Thoracic aorta (tissue), 2 donors: ENCODE results near the gene APOL5. TPM values are rescaled to one million over a fixed set of nuclear protein-coding genes. Genes with fewer than 3 reads are reported as not detected.
A peak's percentile ranks its signal among the peaks of the same experiment; 100 is the strongest.

ENCODE experiments used
- ATAC-seq: fragments of 150-250 bp; one replicate; pipeline ENCODE4 v1.8.0; 2017; ENCODE audit warnings: low read depth; ENCODE audit not compliant: insufficient number of reproducible peaks, low FRiP score
- DNase-seq: peaks from one replicate; pipeline ENCODE4 v3.0.0-alpha.2; 2020; ENCODE audit warnings: low spot score
- H3K27ac ChIP-seq, 2 donors: fragments of 200-600 bp; sonication (generic); 1 replicate in 1 of 2; 2 replicates in 1 of 2; pipeline ENCODE4 v1.5.1; 2016; ENCODE audit warnings: mild to moderate bottlenecking in 2 of 2, moderate library complexity in 2 of 2
- H3K27me3 ChIP-seq: fragments of 200-600 bp; sonication (generic); replicated peaks from 2 replicates; pipeline ENCODE4 v1.6.0; 2016; ENCODE audit warnings: mild to moderate bottlenecking; ENCODE audit not compliant: insufficient read depth
- H3K36me3 ChIP-seq: fragments of 200-600 bp; sonication (generic); one replicate; pipeline ENCODE4 v1.5.1; 2016
- H3K4me1 ChIP-seq, 2 donors: fragments of 200-600 bp; sonication (generic); 1 replicate in 1 of 2; 2 replicates in 1 of 2; pipeline versions ENCODE4 v1.5.1 to v1.6.0; 2016; ENCODE audit warnings: low read depth in 2 of 2, mild to moderate bottlenecking in 1 of 2; ENCODE audit not compliant: control insufficient read depth in 1 of 2
- H3K4me3 ChIP-seq: fragments of 200-600 bp; sonication (generic); 2 replicates; pipeline ENCODE4 v1.5.1; 2016; ENCODE audit warnings: mild to moderate bottlenecking
- H3K9me3 ChIP-seq: fragments of 200-600 bp; sonication (generic); 2 replicates; pipeline ENCODE4 v1.5.1; 2016
- total RNA-seq, 2 donors: library from RNA; depleted of rRNA; stranded (reverse); fragments of >200 nt; gene quantifications; one replicate each; pipeline versions ENCODE4 v1.1.0 to v1.2.3, GENCODE V29; 2016
- TF ChIP-seq, protein P1 (sequence below): fragments of 200-600 bp; sonication (generic); IDR thresholded peaks from one replicate; pipeline ENCODE4 v1.5.1; 2019; ENCODE audit warnings: antibody characterized with exemption

APOL5 gene
- total RNA-seq, 2 donors from 2014 or later = not detected

DNA sequence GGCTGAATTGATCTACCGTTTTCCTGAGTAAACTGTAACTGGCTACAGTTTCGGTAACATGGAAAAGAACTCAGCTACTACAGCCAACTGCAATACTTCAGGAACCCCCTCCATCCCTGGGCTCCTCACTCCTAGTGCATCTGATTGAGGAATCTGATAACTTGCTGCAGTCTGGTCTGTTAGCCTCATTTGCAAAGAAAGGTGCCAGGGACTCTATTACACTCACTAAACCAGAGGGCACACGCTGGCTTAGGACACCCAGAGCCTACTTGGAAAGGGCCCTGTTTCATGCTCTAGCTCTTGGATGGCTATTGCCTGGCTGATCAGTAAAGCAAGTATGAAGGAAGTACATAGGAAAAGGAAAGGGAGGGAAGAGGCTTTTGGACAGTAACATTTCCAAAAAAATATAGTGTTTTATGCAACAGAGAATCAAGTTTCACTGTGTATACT, 22.3 kb downstream of the APOL5 start:
- TF ChIP-seq, protein P1, sequence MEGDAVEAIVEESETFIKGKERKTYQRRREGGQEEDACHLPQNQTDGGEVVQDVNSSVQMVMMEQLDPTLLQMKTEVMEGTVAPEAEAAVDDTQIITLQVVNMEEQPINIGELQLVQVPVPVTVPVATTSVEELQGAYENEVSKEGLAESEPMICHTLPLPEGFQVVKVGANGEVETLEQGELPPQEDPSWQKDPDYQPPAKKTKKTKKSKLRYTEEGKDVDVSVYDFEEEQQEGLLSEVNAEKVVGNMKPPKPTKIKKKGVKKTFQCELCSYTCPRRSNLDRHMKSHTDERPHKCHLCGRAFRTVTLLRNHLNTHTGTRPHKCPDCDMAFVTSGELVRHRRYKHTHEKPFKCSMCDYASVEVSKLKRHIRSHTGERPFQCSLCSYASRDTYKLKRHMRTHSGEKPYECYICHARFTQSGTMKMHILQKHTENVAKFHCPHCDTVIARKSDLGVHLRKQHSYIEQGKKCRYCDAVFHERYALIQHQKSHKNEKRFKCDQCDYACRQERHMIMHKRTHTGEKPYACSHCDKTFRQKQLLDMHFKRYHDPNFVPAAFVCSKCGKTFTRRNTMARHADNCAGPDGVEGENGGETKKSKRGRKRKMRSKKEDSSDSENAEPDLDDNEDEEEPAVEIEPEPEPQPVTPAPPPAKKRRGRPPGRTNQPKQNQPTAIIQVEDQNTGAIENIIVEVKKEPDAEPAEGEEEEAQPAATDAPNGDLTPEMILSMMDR = no peak
- Histone ChIP-seq H3K27ac (peak overlapping the region; percentile 5 to 25), H3K36me3 (peaks cover 16% of the 10 kb centered on the region), H3K9me3 (no peaks in the 10 kb centered on the region), H3K27me3 (no peaks in the 10 kb centered on the region), H3K4me3 (no peak overlapping the region), H3K4me1 (peaks cover 0 to 14% of the 10 kb centered on the region in 2 donors)
- DNase-seq (no peak), ATAC-seq (no peak)

DNA sequence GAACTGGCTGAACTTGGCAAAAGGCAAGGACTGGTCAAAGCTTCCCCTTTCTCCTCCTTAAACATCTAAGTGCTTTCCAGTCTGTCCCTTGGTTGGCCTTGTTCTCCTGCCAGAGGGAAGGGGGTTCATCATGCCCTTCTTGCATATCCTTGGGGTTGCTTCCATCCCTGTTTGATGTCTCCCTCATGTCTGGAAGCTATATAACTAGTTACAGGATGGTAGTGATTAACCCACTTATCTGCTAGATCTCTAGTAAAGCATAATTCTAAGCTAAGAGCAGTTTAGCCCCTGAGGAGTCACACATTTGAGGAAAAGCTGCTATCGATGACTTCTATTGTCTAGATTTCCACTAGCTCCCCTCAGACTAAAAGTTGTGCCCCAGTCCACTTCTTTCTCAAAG, 22.9 kb downstream of the APOL5 start:
- no peak for DNase-seq
- TF ChIP-seq, protein P1 = no peak
- no peak for ATAC-seq
- peak overlapping the region in 1 of 2 donors; percentile 8 for H3K27ac ChIP-seq
- H3K9me3 ChIP-seq = no peaks in the 10 kb centered on the region
- no peak overlapping the region for H3K4me3 ChIP-seq
- peaks cover 16% of the 10 kb centered on the region for H3K36me3 ChIP-seq
- no peaks in the 10 kb centered on the region for H3K27me3 ChIP-seq
- H3K4me1 ChIP-seq = peaks cover 0 to 14% of the 10 kb centered on the region in 2 donors

DNA sequence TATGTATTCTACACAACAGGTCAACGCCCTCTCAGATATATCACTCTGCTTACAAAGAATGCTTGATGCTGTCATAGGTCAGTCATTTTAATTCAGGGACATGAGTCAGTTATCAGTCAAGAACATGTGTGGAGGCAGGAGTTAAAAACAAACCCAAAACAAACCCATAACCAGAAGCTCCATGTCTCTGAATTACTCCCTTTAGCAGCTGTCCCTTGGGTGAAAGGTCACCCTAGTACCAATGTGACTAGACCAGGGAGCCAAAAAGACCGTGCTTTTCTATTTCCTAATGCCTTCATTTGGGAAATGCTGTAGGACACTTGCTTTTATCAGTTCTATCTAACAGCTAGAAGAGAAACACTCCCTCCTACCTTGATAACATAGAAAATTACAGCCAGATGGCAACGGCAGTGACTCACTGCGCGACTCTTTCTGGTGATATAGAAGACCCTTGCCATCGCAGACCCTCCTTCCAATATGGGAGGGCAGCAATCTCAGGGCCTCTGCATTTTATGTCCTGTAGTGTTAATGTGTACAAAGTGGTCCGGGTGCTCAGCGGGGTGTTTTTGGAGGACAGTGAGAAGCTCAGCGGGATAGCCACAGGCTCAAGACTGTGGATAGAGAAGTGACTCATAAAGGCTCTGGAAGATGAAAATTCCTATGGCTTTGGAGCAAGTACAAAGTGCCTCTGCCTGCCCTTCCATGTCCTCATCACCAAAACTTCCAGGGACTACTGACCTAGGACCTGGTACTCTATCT, 24.8 kb downstream of the APOL5 start:
- H3K27ac ChIP-seq = no peak overlapping the region

DNA sequence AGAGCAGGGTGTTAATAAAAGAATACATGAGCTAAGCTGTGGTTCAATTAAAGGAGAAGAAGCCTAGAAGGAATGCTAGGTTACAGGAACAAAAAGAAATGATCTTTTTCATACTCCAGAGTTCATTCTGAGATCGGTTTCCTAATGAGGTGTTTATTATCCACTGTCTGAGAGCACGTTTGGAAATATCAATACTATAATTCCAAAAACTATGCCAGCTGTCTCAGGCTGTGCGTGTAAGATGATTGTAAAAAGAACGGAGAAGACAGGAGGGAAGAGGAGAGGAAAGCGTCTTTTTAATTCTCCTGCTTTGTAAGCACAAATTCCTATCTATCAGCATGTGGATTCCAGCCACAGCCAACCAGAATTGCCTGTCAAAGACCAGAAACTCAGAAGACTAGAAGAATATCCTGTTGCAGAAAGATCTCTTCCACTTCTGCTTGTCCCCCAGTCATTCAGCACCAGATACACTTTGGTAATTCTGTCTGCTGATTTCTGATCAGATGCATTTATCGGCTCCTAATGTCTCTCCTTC, 25.7 kb downstream of the APOL5 start:
- H3K27ac ChIP-seq = no peak overlapping the region
- no peaks in the 10 kb centered on the region for H3K27me3 ChIP-seq
- peaks cover 23% of the 10 kb centered on the region for H3K36me3 ChIP-seq
- DNase-seq (no peak), ATAC-seq (no peak)
- H3K4me1 ChIP-seq = peaks cover 0 to 22% of the 10 kb centered on the region in 2 donors
- TF ChIP-seq, protein P1 = no peak
- no peaks in the 10 kb centered on the region for H3K9me3 ChIP-seq
- no peak overlapping the region for H3K4me3 ChIP-seq

More for the DNA sequence above, 24.8 kb downstream of the APOL5 start:
- no peaks in the 10 kb centered on the region for H3K9me3 ChIP-seq
- H3K36me3 ChIP-seq = peaks cover 23% of the 10 kb centered on the region
- no peaks in the 10 kb centered on the region for H3K27me3 ChIP-seq
- DNase-seq = no peak
- TF ChIP-seq, protein P1 = no peak
- no peak overlapping the region for H3K4me3 ChIP-seq
- no peak for ATAC-seq
- peaks cover 0 to 22% of the 10 kb centered on the region in 2 donors for H3K4me1 ChIP-seq

DNA sequence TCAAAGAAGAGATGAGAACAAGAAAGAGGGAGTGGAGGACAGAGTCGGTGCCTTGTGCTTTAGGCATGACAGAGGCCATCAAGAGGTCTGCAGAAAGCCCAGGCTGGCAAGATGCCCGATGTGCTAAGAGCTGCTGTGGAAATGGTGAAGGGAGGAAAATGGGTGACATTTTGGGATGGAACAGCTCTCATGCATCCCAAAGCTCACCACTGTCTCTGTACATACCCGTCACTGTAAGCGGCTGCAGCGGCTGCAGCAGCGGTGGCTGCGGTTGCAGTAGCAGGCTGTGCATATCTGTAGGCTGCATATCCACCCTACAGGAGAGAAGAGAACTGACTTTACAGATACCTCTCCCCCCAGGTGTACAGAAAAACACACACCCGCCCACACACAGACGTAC, 28.6 kb downstream of the APOL5 start:
- H3K36me3 ChIP-seq = peaks cover 26% of the 10 kb centered on the region
- H3K9me3 ChIP-seq = no peaks in the 10 kb centered on the region
- TF ChIP-seq, protein P1 = no peak
- no peak for DNase-seq
- H3K4me3 ChIP-seq = no peak overlapping the region
- no peak for ATAC-seq
- H3K27me3 ChIP-seq = no peaks in the 10 kb centered on the region
- peaks cover 0 to 7% of the 10 kb centered on the region in 2 donors for H3K4me1 ChIP-seq
- H3K27ac ChIP-seq = no peak overlapping the region
